DMS 273 (cell line): ENCODE results near the gene MATR3.
A peak's percentile ranks its signal among the peaks of the same experiment; 100 is the strongest.
"Not testable (repeated sequence)": the region's sequence is repeated elsewhere in the genome, so short reads cannot be mapped to it uniquely, and the experiment has no call there.

Source experiments
- DNase-seq: peaks from one replicate; lab custom pipeline; 2025; ENCODE audit not compliant: unreplicated experiment; lab: John Stamatoyannopoulos, UW

The MATR3 gene

DNA sequence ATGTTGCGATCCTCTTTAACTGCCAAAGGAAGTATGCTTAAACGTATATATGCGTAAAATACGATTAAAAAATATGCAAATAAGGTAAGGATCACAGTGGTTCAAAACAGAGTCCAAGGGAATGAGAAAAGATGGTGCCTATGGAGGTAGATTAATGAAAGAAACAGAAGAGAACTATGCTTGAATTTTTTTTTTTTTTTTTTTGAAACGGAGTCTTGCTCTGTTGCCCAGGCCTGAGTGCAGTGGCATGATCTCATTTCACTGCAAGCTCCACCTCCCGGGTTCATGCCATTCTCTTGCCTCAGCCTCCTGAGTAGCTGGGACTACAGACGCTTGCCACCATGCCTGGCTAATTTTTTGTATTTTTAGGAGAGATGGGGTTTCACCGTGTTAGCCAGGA is 51.9 kb downstream of the MATR3 start:
- DNase-seq = not testable (repeated sequence)

DNA sequence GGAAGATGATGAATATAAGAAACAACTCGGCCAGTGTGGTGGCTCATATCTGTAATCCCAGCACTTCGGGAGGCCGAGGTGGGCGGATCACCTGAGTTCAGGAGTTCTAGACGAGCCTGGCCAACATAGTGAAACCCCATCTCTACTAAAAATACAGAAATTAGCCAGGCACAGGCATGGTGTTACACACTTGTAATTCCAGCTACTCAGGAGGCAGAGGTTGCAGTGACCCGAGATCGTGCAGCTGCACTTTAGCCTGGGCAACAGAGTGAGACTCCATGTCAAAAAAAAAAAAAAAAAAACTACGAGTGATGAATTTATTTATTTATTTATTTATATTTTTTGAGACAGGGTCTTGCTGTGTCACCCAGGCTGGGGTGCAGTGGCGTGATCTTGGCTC is 54.3 kb downstream of the MATR3 start:
- not testable (repeated sequence) for DNase-seq

- DNase-seq = no peak
These were observed 60.6 kb downstream of the MATR3 start for GRCh38 chr5:139354186-139354585.

GRCh38 chr5:139355900-139356299 is 62.4 kb downstream of the MATR3 start:
- DNase-seq = not testable (repeated sequence)

- DNase-seq = no peak
These were observed 64.5 kb downstream of the MATR3 start for GRCh38 chr5:139358064-139358463.

GRCh38 chr5:139360384-139360783 is 66.8 kb downstream of the MATR3 start:
- DNase-seq = no peak

DNA sequence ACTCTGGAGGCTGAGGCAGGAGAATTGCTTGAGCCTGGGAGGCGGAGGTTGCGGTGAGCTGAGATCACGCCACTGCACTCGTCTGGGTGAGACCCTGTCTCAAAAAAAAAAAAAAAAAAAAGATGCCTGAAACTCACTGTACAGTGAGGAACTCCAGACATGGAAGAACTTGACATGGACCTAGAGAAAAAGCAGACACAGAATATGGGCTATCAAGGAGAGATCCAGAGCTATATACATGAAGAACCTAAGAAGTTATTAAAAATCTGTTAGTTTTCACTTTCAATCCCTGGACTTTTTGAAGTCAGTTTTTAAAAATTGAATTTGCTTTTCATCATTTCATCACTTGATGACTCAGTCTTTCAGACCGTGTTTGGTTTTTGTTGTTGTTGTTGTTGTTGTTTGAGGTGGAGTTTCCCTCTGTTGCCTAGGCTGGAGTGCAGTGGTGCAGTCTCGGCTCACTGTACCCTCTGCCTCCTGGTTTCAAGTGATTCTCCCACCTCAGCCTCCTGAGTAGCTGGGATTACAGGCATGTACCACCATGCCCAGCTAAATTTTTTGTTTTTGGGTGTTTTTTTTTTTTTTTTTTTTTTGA is 68.4 kb downstream of the MATR3 start:
- no peak for DNase-seq

DNA sequence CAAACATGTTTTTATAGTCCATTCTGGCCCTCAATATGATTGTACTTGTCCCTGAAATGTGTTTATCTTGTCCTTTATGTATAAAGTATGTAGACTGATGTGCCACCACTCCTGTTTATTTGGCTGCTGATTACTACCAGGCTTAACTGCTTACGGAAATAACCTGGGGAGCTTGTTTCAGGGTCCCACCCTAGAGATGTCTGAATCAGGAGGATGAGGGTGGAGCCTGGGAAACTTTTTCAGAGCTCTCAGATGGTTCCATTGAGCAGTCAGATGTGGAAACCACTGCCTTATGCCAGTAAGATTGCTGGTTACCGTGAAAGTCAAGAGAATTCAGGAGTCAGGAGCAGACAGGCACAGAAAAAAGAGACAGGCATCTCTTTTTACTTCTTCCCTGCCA is 70.4 kb downstream of the MATR3 start:
- no peak for DNase-seq

DNA sequence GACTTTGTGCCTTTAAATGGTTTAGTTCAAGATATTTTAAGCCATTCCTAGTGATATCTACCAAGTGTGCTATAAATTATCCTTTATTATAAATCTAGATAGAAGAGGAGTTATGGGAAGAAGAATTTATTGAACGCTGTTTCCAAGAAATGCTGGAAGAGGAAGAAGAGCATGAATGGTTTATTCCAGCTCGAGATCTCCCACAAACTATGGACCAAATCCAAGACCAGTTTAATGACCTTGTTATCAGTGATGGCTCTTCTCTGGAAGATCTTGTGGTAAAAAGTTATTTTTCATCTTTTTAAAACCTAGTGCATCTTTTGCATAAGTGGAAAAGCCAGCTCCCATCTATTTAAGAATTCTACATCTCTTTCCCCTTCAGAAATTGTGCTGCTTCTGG is 70.9 kb downstream of the MATR3 start:
- no peak for DNase-seq

DNA sequence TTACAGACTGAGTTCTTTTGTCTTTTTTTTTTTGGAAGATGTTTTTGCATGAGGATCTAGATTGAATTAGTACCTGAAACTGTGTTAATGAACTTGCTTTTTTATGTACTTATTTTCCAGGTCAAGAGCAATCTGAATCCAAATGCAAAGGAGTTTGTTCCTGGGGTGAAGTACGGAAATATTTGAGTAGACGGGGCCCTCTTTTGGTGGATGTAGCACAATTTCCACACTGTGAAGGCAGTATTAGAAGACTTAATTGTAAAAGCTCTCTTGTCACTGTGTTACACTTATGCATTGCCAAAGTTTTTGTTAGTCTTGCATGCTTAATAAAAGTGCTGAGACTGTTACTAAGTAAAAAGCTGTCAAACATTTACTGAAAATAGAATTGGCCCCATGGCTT is 75.1 kb downstream of the MATR3 start:
- peak; percentile 46 for DNase-seq

DNA sequence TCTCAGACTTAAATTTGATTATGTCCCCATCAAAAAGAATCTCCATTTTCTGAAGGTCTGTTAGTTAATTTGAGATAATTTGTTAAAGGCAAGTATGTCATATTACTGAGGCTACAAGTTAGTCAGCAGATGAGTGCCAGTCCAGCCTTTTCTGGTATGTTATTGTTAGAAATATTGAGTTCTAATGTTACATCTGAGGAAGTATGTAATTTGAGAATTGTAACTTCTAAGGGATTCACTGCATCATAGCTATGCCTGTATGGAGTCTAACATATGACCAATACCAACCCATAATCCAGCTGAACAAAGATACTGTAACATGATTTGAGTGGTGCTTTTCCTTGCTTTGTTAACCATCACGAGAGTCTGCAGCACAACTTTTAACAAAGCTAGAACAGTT is 75.6 kb downstream of the MATR3 start:
- no peak for DNase-seq

DNA sequence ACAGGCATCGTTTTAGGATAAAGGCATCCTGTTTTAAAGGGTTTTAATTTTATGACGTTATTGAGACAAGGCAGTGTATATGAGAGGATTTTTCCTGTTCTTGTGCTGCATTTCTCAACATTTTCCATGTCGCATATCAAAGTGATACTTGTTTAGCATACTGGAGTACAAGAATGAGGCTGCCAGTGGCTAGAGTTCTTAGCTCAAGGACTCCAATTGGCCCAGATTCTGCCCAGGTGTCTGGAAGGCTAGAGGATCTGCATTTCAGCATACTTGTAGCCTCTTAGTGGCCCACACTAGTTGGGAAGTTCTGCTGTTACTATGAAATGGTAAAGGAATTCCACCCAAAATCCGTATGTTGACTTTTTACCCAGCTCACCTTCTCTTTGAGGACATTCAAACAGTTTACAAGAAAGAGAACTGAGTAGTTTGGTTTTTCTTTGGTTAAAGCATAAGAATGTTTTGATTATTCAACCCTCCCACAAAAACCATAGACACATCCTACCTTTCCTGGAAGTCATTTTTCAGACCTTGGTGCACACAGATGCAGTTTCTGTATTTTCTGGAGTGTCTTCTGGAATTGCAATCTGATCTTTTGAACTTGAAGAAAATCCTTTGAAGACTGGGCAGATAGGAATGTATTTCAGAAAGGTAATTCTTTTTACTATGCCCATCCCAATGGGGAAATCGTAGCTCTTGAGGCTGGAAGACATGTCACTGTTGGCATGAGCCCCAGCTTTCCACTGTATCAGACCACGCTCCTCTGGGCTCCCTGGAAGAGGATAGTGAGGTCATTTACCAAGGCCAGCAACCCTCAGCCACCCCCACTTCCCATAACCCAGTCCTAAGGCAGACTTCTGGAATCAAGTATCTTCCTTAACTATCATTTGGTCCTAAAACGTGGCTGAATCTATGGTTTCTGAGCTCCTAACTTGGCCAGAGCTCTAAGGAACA is 78.2 kb downstream of the MATR3 start:
- DNase-seq = no peak

DNA sequence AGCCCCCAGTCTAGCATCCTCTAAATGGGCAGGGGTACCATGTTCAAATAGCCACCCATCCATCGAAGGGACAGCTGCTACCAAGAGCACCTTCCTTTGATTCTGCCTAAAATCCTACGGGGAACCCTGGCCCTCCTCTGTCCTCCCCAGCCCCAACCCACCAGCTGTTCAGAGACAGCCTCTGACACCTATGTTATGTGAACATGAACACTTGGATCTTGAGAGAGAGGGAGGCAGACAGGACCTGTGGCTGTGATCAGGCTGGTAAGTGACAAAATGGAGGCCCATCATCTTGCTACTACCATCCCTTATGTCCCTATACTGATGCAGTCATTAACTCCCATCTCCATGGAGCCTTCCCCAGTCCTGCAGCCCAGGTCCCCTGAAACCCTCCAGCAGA is 81.4 kb downstream of the MATR3 start:
- no peak for DNase-seq

GRCh38 chr5:139376364-139376763 is 82.8 kb downstream of the MATR3 start:
- DNase-seq = no peak

DNA sequence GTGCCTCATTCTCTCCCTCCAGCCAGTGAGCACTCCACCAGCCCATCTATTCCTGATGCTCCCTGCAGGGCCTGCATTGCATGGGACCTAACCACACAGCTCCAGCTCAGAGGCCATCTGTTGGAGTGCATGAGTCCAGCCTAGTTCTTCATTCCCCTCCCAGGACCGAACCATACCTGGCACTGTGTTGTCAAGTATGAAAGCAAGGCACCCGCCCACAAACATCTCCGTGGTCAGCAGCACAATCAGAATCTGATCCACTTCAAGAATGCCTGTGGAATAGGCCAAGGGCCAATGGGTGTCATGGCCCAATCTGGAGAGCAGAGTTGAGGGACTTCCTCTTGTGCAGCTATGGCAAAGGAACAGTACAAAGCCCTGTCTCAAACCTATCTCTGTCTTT is 83.7 kb downstream of the MATR3 start:
- DNase-seq = no peak

DNA sequence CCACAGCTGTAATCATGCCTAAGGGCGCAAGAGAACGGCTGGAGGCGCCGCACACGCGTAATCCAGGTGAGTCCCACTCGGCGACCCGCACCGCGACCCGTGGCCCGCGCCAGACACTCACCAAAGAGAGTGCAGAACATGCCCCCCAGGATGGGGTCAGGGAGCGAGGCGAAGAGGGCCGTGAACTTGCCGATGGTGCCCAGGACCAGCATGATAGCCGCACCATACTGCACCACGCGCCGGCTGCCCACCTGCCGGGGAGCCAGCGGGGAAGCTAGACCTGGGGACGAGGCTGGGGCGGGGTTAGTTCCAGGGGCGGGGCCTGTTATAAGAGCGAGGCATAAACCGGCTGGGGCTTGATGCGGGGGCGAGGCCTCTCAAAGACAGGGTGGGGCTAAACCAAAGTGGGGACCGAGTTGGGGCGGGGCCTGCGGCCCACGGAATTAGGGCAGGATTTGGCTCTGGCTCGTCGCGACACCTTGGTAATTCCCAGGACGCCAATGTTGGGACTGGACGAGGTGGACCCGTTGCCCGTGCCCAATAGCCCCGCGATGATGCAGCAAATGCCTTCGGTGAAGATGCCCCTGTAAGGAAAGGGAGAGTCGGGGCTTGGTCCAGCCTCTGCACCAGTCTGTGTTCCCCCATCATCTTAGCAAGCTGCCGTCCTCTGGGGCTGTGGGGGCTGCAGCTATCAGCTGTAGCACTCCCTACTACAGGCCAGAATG is 84.7 kb downstream of the MATR3 start:
- no peak for DNase-seq

GRCh38 chr5:139378941-139379361 is 85.4 kb downstream of the MATR3 start:
- no peak for DNase-seq

- no peak for DNase-seq
These were observed 86.3 kb downstream of the MATR3 start for GRCh38 chr5:139379626-139380449.
